Activated CD8-positive, alpha-beta T cell treated with anti-CD3 and anti-CD28 coated beads, Interleukin-2, amount 10 ng/mL, durations not matched to agents 7 days and 5 days (primary cell): ENCODE measurements around the gene VPS35. TPM values are rescaled to one million over a fixed set of nuclear protein-coding genes. Genes with fewer than 3 reads are reported as not detected.
A peak's percentile ranks its signal among the peaks of the same experiment; 100 is the strongest.

Source experiments
- ATAC-seq: fragments of 150-1000 bp; cut with Tn5 transposase; one replicate; pipeline ENCODE4 v1.10.0; 2021; ENCODE audit warnings: moderate library complexity
- CTCF ChIA-PET: fragments of 350-600 bp; sonication (Branson Sonifier 250); formaldehyde crosslinking; loops from one replicate; lab custom pipeline; 2021; ENCODE audit warnings: antibody characterized with exemption; lab: Charles Lee
- POLR2A ChIA-PET: fragments of 350-600 bp; sonication (Branson Sonifier 250); formaldehyde crosslinking; loops from one replicate; lab custom pipeline; 2021; ENCODE audit warnings: antibody characterized with exemption; lab: Charles Lee
- DNase-seq: peaks from one replicate; pipeline ENCODE4 v3.0.0-alpha.2; 2020
- H3K27ac Mint-ChIP-seq: one replicate; pipeline ENCODE4 v1.8.0; 2021; ENCODE audit warnings: mild to moderate bottlenecking, mixed read lengths
- H3K27me3 Mint-ChIP-seq: one replicate; pipeline ENCODE4 v1.8.0; 2021; ENCODE audit warnings: low read depth, mixed read lengths
- H3K36me3 Mint-ChIP-seq: one replicate; pipeline ENCODE4 v1.8.0; 2021; ENCODE audit warnings: low read depth, mixed read lengths
- H3K4me1 Mint-ChIP-seq: one replicate; pipeline ENCODE4 v1.8.0; 2021; ENCODE audit warnings: low read depth, mixed read lengths
- H3K4me3 Mint-ChIP-seq: one replicate; pipeline ENCODE4 v1.8.0; 2021; ENCODE audit warnings: mild to moderate bottlenecking, mixed read lengths
- H3K9me3 Mint-ChIP-seq: one replicate; pipeline ENCODE4 v1.8.0; 2022; ENCODE audit warnings: mixed read lengths; ENCODE audit not compliant: insufficient read depth
- total RNA-seq, 2 experiments: library from RNA; stranded (reverse); gene quantifications; one replicate each; pipeline ENCODE4 v1.2.3, GENCODE V29; 2021

Gene VPS35
- total RNA-seq, 2 experiments from 2014 or later: 72.9 to 76.1 TPM

- Mint-ChIP-seq H3K4me3 (peak within 1 kb of the TSS; percentile 95), H3K27ac (peak within 1 kb of the TSS; percentile 98), H3K9me3 (no peaks in the 10 kb centered on the region), H3K36me3 (peaks cover 31% of the 10 kb centered on the region), H3K4me1 (peaks cover 25% of the 10 kb centered on the region), H3K27me3 (no peaks in the 10 kb centered on the region)
- peak; percentile 97 for ATAC-seq
- ChIA-PET POLR2A (interaction anchor here (0.7 to 1.5 kb wide), 6 partner anchors 19 to 353 kb away, joined by 3 to 5 read pairs (median 3); no protein-coding TSS in a partner anchor), CTCF (interaction anchor here (1.2 to 1.7 kb wide), 2 partner anchors 39 to 70 kb away, joined by 3 to 5 read pairs; no protein-coding TSS in a partner anchor)
- peak; percentile 91 for DNase-seq
Measured at GRCh38 chr16:46621006-46621933, 67.7 kb downstream of the VPS35 start, which contains the start of gene SHCBP1. SHCBP1 (minus strand) TSS chr16:46621379; CDS start chr16:46621359, 20 bp downstream.

GRCh38 chr16:46620266-46621005 is 68.5 kb downstream of the VPS35 start:
- H3K36me3 Mint-ChIP-seq: peaks cover 38% of the 10 kb centered on the region
- DNase-seq (peak; percentile 26), ATAC-seq (peak; percentile 13)
- H3K27ac Mint-ChIP-seq: peak overlapping the region; percentile 98
- peaks cover 25% of the 10 kb centered on the region for H3K4me1 Mint-ChIP-seq
- H3K9me3 Mint-ChIP-seq: no peaks in the 10 kb centered on the region
- POLR2A ChIA-PET: interaction anchor here (0.6 to 1.5 kb wide), 6 partner anchors 48 to 354 kb away, joined by 3 to 5 read pairs (median 3); no protein-coding TSS in a partner anchor
- peak overlapping the region; percentile 95 for H3K4me3 Mint-ChIP-seq
- no peaks in the 10 kb centered on the region for H3K27me3 Mint-ChIP-seq
- CTCF ChIA-PET: interaction anchor here (1.2 to 1.7 kb wide), 2 partner anchors 40 to 71 kb away, joined by 3 to 5 read pairs; no protein-coding TSS in a partner anchor

DNA sequence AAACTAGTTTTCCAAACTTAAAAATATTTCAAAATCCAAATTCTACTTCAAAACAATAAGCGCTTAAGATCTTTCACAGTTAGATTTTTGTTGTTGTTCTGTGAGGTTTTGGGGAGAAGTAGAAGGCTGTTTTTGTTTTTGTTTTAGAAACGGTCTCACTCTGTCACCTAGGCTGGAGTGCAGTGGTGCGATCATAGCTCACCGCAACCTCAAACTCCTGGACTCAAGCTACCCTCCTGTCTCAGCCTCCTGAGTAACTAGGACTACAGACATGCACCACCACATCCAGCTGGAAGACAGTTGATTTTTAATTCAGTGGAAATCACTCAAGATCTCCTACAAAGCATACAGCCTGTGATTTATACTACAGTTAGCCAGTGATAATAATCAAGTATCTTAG is 70.5 kb downstream of the VPS35 start:
- ATAC-seq: no peak
- H3K9me3 Mint-ChIP-seq: no peaks in the 10 kb centered on the region
- H3K4me1 Mint-ChIP-seq: peaks cover 25% of the 10 kb centered on the region
- H3K36me3 Mint-ChIP-seq: peaks cover 47% of the 10 kb centered on the region
- ChIA-PET CTCF (interaction anchor here (1.2 kb wide), 2 partner anchors 55 to 290 kb away, joined by 3 to 6 read pairs; no protein-coding TSS in a partner anchor), POLR2A (interaction anchor here (0.8 kb wide), 1 partner anchor 9 kb away, joined by 3 read pairs; no protein-coding TSS in a partner anchor)
- DNase-seq: no peak
- no peak overlapping the region for H3K27ac Mint-ChIP-seq
- H3K27me3 Mint-ChIP-seq: no peaks in the 10 kb centered on the region
- H3K4me3 Mint-ChIP-seq: no peak overlapping the region

DNA sequence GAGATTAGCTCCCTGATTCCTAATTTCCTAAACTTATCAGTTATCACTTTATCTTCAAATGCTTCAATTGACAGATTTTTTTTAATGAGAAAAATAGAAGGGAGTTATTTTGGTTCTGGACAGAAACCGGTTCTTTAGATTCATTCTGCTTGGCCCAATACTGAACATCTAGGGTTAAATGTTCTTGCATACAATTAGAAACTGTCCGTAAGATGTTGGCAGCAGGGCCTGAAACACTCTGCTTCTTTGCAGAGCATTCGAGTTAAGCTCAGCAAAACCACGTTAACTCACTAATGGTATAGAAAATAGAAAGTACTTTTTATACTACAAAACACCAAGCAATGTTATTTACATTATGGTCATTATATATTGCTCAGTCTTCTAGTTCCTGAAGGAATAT is 75.0 kb downstream of the VPS35 start:
- no peaks in the 10 kb centered on the region for H3K27me3 Mint-ChIP-seq

GRCh38 chr16:46613352-46613751 is 75.6 kb downstream of the VPS35 start:
- Mint-ChIP-seq H3K36me3 (peaks cover 42% of the 10 kb centered on the region), H3K4me3 (no peak overlapping the region), H3K27me3 (no peaks in the 10 kb centered on the region), H3K9me3 (no peaks in the 10 kb centered on the region), H3K4me1 (peaks cover 2% of the 10 kb centered on the region), H3K27ac (no peak overlapping the region)
- ChIA-PET CTCF (interaction anchor here (1.6 kb wide), 1 partner anchor 11 kb away, joined by 3 read pairs; no protein-coding TSS in a partner anchor), POLR2A (no interaction called here)
- DNase-seq (no peak), ATAC-seq (no peak)

More for the DNA sequence above, 75.0 kb downstream of the VPS35 start:
- Mint-ChIP-seq H3K9me3 (no peaks in the 10 kb centered on the region), H3K4me1 (peaks cover 8% of the 10 kb centered on the region), H3K27ac (no peak overlapping the region), H3K4me3 (no peak overlapping the region), H3K36me3 (peaks cover 48% of the 10 kb centered on the region)
- POLR2A ChIA-PET: no interaction called here
- CTCF ChIA-PET: interaction anchor here (1.6 kb wide), 1 partner anchor 12 kb away, joined by 3 read pairs; no protein-coding TSS in a partner anchor
- DNase-seq: no peak
- ATAC-seq: no peak

GRCh38 chr16:46612121-46612520 is 76.9 kb downstream of the VPS35 start:
- ATAC-seq (no peak), DNase-seq (no peak)
- Mint-ChIP-seq H3K9me3 (no peaks in the 10 kb centered on the region), H3K27me3 (no peaks in the 10 kb centered on the region), H3K4me3 (no peak overlapping the region), H3K4me1 (no peaks in the 10 kb centered on the region), H3K36me3 (peaks cover 43% of the 10 kb centered on the region), H3K27ac (no peak overlapping the region)
- POLR2A ChIA-PET: no interaction called here
- CTCF ChIA-PET: no interaction called here

- CTCF ChIA-PET: interaction anchor here (0.8 to 2.8 kb wide), 8 partner anchors 9 to 54 kb away, joined by 3 to 11 read pairs (median 4); no protein-coding TSS in a partner anchor
- peaks cover 47% of the 10 kb centered on the region for H3K36me3 Mint-ChIP-seq
Measured at GRCh38 chr16:46607529-46607928, 81.4 kb downstream of the VPS35 start.

DNA sequence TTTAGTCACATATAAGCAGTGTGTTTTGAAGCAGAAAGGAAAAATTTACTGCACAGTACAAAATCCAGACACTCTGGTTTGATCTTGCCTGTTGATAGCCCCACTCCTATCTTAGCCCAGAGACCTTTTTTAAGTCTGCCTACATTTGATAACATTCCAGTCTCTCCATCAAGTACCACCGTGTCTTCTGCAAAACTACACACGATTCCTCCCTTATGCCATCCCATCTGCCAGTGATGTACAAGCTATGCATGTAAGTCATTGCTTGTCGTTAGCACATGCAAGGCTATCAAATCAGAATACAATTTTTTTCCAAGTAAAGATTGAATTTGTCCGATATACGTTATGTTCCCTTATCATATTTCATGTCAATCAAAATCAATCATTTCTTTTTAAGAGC is 82.7 kb downstream of the VPS35 start:
- ChIA-PET CTCF (interaction anchor here (0.9 to 2.8 kb wide), 6 partner anchors 7 to 53 kb away, joined by 3 to 11 read pairs (median 6); no protein-coding TSS in a partner anchor), POLR2A (interaction anchor here (1.0 to 1.3 kb wide), 2 partner anchors 10 to 16 kb away, joined by 3 to 4 read pairs; no protein-coding TSS in a partner anchor)
- ATAC-seq: no peak
- H3K4me3 Mint-ChIP-seq: no peak overlapping the region
- DNase-seq: no peak
- H3K27ac Mint-ChIP-seq: no peak overlapping the region
- no peaks in the 10 kb centered on the region for H3K4me1 Mint-ChIP-seq
- H3K9me3 Mint-ChIP-seq: no peaks in the 10 kb centered on the region
- H3K36me3 Mint-ChIP-seq: peaks cover 57% of the 10 kb centered on the region
- H3K27me3 Mint-ChIP-seq: no peaks in the 10 kb centered on the region

More at GRCh38 chr16:46607529-46607928, 81.4 kb downstream of the VPS35 start:
- H3K4me1 Mint-ChIP-seq: no peaks in the 10 kb centered on the region
- POLR2A ChIA-PET: no interaction called here
- H3K9me3 Mint-ChIP-seq: no peaks in the 10 kb centered on the region
- H3K27ac Mint-ChIP-seq: no peak overlapping the region
- DNase-seq: no peak
- H3K27me3 Mint-ChIP-seq: no peaks in the 10 kb centered on the region
- no peak overlapping the region for H3K4me3 Mint-ChIP-seq
- ATAC-seq: no peak

Other genes starting within 250 kb of the VPS35 start
- 10 to 100 TPM; 54.7 to 60.2 TPM for gene SHCBP1, start 67.8 kb downstream of the VPS35 start, total RNA-seq
- 10 to 100 TPM; 44.4 to 48.1 TPM for gene ORC6, start 481 bp upstream of the VPS35 start, total RNA-seq
- under 1 TPM in 1 of 2 experiments, not detected in 1; 0.23 TPM for gene MYLK3, start 59.2 kb upstream of the VPS35 start, total RNA-seq
- 1 to 10 TPM; 7.5 to 8.4 TPM for gene C16orf87, start 142.0 kb upstream of the VPS35 start, total RNA-seq
- gene GPT2, start 195.2 kb upstream of the VPS35 start, total RNA-seq: 1 to 10 TPM; 5.4 to 7.3 TPM